ENCODE measurements around the gene TMEM220.

TMEM220 gene

DNA sequence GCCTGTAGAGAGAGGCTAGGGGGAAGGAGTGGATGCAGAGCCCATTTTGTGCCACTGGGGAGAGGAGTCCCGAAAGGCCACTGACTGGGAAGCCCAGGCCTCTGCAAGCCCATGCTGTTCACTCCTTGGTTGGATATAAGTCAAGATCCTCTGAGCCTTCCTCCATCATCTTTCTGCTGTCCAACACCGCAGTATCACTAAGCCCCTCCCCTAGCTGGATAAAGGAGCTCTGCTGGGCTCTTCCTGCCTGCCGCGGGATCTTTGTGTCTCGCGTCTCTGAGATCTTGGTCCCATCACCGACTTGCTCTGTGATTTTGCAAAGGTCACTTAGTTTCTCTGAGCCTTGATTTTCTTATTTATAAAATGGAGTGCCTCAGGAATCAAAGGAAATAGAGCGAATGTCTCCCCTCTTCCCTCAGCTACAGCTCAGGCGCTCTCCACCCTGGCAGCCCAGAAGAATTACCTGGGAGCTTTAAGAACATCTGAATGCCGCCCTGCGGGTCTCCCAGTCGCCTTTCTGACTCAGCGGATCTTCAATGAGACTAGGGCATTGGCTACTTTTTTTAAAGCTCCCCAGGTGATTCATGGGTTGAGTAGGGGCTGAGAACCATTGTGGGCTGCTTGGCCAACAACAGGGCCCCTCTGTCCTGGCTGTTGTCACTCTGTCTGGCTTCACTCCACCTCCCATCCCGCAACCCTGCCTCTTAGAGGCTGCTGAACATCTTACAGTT lies 25.2 kb upstream of the TMEM220 start:
- H3K36me3 ChIP-seq (ENCODE audit: insufficient read depth, low read length): no peaks in the 10 kb centered on the region
- peak overlapping the region; percentile 66; the same call in 1 of the 2 replicates for H3K27ac ChIP-seq (ENCODE audit: low read depth, low read length)
- H3K9ac ChIP-seq (ENCODE audit: low read depth, low read length): peak overlapping the region; percentile 57
- no peaks in the 10 kb centered on the region for H3K27me3 ChIP-seq (ENCODE audit: insufficient read depth, low read length)
- no peaks in the 10 kb centered on the region for H3K9me3 ChIP-seq (ENCODE audit: insufficient read depth, low read depth, low read length)
- H3K4me1 ChIP-seq (ENCODE audit: insufficient read depth, low read length): peaks cover 16% of the 10 kb centered on the region
- WGBS: 5% methylated on average over 14 of the region's 14 CpGs
- H3K4me3 ChIP-seq (ENCODE audit: low read length): peak overlapping the region; percentile 47

GRCh38 chr17:10754109-10754508 lies 24.3 kb upstream of the TMEM220 start:
- H3K27ac ChIP-seq (ENCODE audit: low read depth, low read length): no peak overlapping the region
- H3K27me3 ChIP-seq (ENCODE audit: insufficient read depth, low read length): no peaks in the 10 kb centered on the region
- H3K9ac ChIP-seq (ENCODE audit: low read depth, low read length): no peak overlapping the region
- H3K9me3 ChIP-seq (ENCODE audit: insufficient read depth, low read depth, low read length): no peaks in the 10 kb centered on the region
- peaks cover 16% of the 10 kb centered on the region for H3K4me1 ChIP-seq (ENCODE audit: insufficient read depth, low read length)
- WGBS: 26% methylated on average over 2 of the region's 2 CpGs
- no peak overlapping the region for H3K4me3 ChIP-seq (ENCODE audit: low read length)
- no peaks in the 10 kb centered on the region for H3K36me3 ChIP-seq (ENCODE audit: insufficient read depth, low read length)

DNA sequence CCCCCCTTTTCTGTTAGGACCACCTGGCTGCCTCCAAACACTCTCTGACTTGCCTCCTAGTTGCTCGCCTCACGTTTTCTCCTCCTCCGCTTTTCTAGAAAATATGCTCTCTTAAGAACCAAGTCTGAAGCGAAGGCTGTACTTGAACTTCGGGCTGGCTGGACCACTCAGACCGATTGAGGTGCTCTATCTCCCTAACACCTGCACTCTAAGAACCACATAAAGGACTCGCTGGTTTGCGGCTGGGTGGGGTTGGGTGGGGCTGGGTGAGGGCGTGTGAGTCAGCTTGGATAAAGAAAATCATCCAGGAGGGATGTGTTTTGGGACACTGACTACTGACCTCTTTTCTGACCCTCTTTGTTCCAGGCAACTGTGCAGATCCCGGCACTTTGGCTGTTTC lies 22.9 kb upstream of the TMEM220 start:
- H3K36me3 ChIP-seq (ENCODE audit: insufficient read depth, low read length): no peaks in the 10 kb centered on the region
- 95% methylated on average over 10 of the region's 10 CpGs for WGBS

GRCh38 chr17:10751563-10751962 lies 21.7 kb upstream of the TMEM220 start:
- Histone ChIP-seq H3K9me3 (ENCODE audit: insufficient read depth, low read depth, low read length) (no peaks in the 10 kb centered on the region), H3K27me3 (ENCODE audit: insufficient read depth, low read length) (no peaks in the 10 kb centered on the region), H3K27ac (ENCODE audit: low read depth, low read length) (no peak overlapping the region), H3K36me3 (ENCODE audit: insufficient read depth, low read length) (no peaks in the 10 kb centered on the region), H3K4me1 (ENCODE audit: insufficient read depth, low read length) (peaks cover 27% of the 10 kb centered on the region), H3K4me3 (ENCODE audit: low read length) (no peak overlapping the region), H3K9ac (ENCODE audit: low read depth, low read length) (no peak overlapping the region)
- WGBS: 82% methylated on average over 3 of the region's 3 CpGs

More for the DNA sequence above, 22.9 kb upstream of the TMEM220 start:
- H3K4me3 ChIP-seq (ENCODE audit: low read length): no peak overlapping the region
- H3K4me1 ChIP-seq (ENCODE audit: insufficient read depth, low read length): peaks cover 29% of the 10 kb centered on the region
- H3K9me3 ChIP-seq (ENCODE audit: insufficient read depth, low read depth, low read length): no peaks in the 10 kb centered on the region
- H3K9ac ChIP-seq (ENCODE audit: low read depth, low read length): no peak overlapping the region
- no peak overlapping the region for H3K27ac ChIP-seq (ENCODE audit: low read depth, low read length)
- no peaks in the 10 kb centered on the region for H3K27me3 ChIP-seq (ENCODE audit: insufficient read depth, low read length)

DNA sequence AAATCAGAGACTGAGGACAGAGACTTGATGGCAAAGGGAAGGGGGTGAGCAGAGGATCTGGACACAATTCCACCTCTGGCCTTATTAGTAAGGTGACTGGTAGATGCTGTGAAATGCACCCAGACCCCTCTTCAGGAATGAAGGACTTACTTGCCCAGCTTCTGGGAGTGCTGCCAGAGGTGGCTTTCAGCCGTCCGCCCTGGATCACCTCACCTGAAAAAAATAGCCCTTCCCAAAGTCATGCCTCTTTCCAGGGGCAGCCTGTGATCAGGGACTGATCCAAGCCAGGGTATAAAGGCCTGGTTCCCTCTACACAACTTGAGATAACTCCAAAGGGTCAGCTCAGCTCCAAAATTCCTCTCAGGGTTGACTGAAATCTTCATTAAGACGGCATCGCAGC lies 20.4 kb upstream of the TMEM220 start:
- Histone ChIP-seq H3K9me3 (ENCODE audit: insufficient read depth, low read depth, low read length) (no peaks in the 10 kb centered on the region), H3K36me3 (ENCODE audit: insufficient read depth, low read length) (no peaks in the 10 kb centered on the region), H3K27me3 (ENCODE audit: insufficient read depth, low read length) (no peaks in the 10 kb centered on the region), H3K4me1 (ENCODE audit: insufficient read depth, low read length) (peaks cover 19% of the 10 kb centered on the region), H3K9ac (ENCODE audit: low read depth, low read length) (no peak overlapping the region), H3K4me3 (ENCODE audit: low read length) (no peak overlapping the region), H3K27ac (ENCODE audit: low read depth, low read length) (no peak overlapping the region)
- 96% methylated on average over 4 of the region's 4 CpGs for WGBS

DNA sequence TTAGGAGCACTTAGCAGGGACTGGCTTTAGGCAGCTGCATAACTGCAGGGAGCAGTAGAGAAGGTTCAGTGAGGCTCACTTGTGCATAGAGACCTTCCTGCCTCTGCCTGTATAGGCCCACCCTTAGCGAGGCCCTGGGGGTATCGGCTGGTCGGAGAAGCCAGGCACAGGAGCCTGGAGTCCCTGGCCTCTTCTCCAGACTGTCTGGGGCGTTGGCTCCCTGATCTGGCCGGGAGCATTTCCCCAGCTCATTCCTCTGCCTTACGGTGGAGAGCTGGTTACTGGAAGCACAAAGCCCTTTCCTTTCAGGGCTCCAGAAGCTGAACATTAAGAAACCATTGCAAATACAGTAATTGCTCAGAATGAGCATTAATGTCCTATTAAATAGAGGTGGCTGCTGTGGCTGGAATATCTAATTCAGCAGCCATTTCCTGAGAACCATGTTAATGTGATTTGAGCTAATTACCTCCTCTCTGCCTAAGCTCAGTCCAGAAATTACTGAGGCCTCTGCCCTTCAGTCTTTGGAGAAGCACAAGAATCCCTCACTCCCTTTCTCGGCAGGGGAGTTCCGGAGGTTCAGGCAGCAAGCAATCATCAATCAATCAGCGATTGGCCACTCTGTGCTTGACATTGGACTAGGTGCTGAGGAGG lies 18.8 kb upstream of the TMEM220 start:
- 69% methylated on average over 9 of the region's 9 CpGs for WGBS
- peaks cover 14% of the 10 kb centered on the region; the same call in 1 of the 2 replicates for H3K4me1 ChIP-seq (ENCODE audit: insufficient read depth, low read length)
- H3K27me3 ChIP-seq (ENCODE audit: insufficient read depth, low read length): no peaks in the 10 kb centered on the region
- H3K4me3 ChIP-seq (ENCODE audit: low read length): no peak overlapping the region
- no peaks in the 10 kb centered on the region for H3K9me3 ChIP-seq (ENCODE audit: insufficient read depth, low read depth, low read length)
- H3K36me3 ChIP-seq (ENCODE audit: insufficient read depth, low read length): no peaks in the 10 kb centered on the region
- no peak overlapping the region for H3K9ac ChIP-seq (ENCODE audit: low read depth, low read length)
- H3K27ac ChIP-seq (ENCODE audit: low read depth, low read length): no peak overlapping the region

GRCh38 chr17:10745231-10745630 lies 15.4 kb upstream of the TMEM220 start:
- peaks cover 14% of the 10 kb centered on the region; the same call in 1 of the 2 replicates for H3K4me1 ChIP-seq (ENCODE audit: insufficient read depth, low read length)
- no peak overlapping the region for H3K9ac ChIP-seq (ENCODE audit: low read depth, low read length)
- no peaks in the 10 kb centered on the region for H3K27me3 ChIP-seq (ENCODE audit: insufficient read depth, low read length)
- H3K27ac ChIP-seq (ENCODE audit: low read depth, low read length): no peak overlapping the region
- H3K36me3 ChIP-seq (ENCODE audit: insufficient read depth, low read length): no peaks in the 10 kb centered on the region
- WGBS: 89% methylated on average over 5 of the region's 6 CpGs
- H3K9me3 ChIP-seq (ENCODE audit: insufficient read depth, low read depth, low read length): no peaks in the 10 kb centered on the region
- no peak overlapping the region for H3K4me3 ChIP-seq (ENCODE audit: low read length)

- 87% methylated on average over 5 of the region's 7 CpGs for WGBS
- Histone ChIP-seq H3K4me1 (ENCODE audit: insufficient read depth, low read length) (peaks cover 14% of the 10 kb centered on the region; the same call in 1 of the 2 replicates), H3K9me3 (ENCODE audit: insufficient read depth, low read depth, low read length) (no peaks in the 10 kb centered on the region), H3K36me3 (ENCODE audit: insufficient read depth, low read length) (no peaks in the 10 kb centered on the region), H3K27me3 (ENCODE audit: insufficient read depth, low read length) (no peaks in the 10 kb centered on the region), H3K4me3 (ENCODE audit: low read length) (no peak overlapping the region), H3K27ac (ENCODE audit: low read depth, low read length) (no peak overlapping the region), H3K9ac (ENCODE audit: low read depth, low read length) (no peak overlapping the region)
Observed at GRCh38 chr17:10744501-10745000, 14.7 kb upstream of the TMEM220 start.

DNA sequence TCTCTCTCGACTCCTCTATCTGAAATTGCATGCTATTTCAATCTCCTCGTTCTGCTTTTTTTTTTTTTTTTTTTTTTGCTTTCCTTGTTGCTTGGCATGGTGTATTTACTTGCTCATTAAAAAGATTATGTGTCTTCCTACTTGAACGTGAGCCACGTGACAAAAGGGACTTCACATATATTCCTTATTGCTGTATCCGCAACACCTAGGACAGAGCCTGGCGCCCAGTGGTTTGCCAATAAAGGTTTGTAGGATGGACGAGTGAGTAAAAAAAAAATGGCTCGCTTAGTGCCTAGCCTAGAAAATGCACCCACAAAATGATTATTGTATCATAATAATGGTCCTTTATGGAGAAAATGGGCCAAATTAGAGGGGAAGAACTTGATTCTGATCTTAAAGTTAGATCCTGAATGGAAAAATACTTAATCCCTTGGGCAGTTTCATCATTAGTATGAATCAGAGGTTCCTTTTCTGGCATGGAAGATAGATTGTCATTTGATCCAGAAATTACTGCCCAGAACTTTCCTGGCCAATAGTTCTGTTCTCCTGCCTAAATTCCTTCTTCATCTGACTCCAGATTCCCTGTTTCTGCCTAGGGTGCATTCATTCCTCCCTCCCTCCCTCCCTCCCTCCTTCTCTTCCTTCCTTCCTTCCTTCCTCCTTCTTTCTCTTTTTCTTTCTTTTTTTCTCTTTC lies 13.6 kb upstream of the TMEM220 start:
- 94% methylated on average over 7 of the region's 8 CpGs for WGBS
- H3K9ac ChIP-seq (ENCODE audit: low read depth, low read length): no peak overlapping the region
- H3K27me3 ChIP-seq (ENCODE audit: insufficient read depth, low read length): no peaks in the 10 kb centered on the region
- H3K9me3 ChIP-seq (ENCODE audit: insufficient read depth, low read depth, low read length): no peaks in the 10 kb centered on the region
- 0 out of 2 replicates have a peak, but pooled peaks cover 8% of the 10 kb centered on the region for H3K4me1 ChIP-seq (ENCODE audit: insufficient read depth, low read length)
- no peaks in the 10 kb centered on the region for H3K36me3 ChIP-seq (ENCODE audit: insufficient read depth, low read length)
- no peak overlapping the region for H3K4me3 ChIP-seq (ENCODE audit: low read length)
- no peak overlapping the region for H3K27ac ChIP-seq (ENCODE audit: low read depth, low read length)

GRCh38 chr17:10742431-10742830 lies 12.6 kb upstream of the TMEM220 start:
- Histone ChIP-seq H3K4me3 (ENCODE audit: low read length) (no peak overlapping the region), H3K9me3 (ENCODE audit: insufficient read depth, low read depth, low read length) (no peaks in the 10 kb centered on the region), H3K27ac (ENCODE audit: low read depth, low read length) (no peak overlapping the region), H3K9ac (ENCODE audit: low read depth, low read length) (no peak overlapping the region), H3K36me3 (ENCODE audit: insufficient read depth, low read length) (no peaks in the 10 kb centered on the region), H3K27me3 (ENCODE audit: insufficient read depth, low read length) (no peaks in the 10 kb centered on the region), H3K4me1 (ENCODE audit: insufficient read depth, low read length) (no peaks in the 10 kb centered on the region)
- 93% methylated on average over 5 of the region's 6 CpGs for WGBS

All from HUES64 (cell line).